Natural killer cell (primary cell): Measurements from ENCODE around the gene ABCA4. TPM values are rescaled to one million over a fixed set of nuclear protein-coding genes. Genes with fewer than 3 reads are reported as not detected.

Experiments used
- ATAC-seq, 3 donors: fragments of 150-1000 bp in 2 of 3; fragments of 200-7000 bp in 1 of 3; cut with Tn5 transposase; 1 replicate in 1 of 3; 2 replicates in 2 of 3; pipeline ENCODE4 v1.10.0; 2021; ENCODE audit warnings: mild to moderate bottlenecking in 2 of 3, moderate library complexity in 2 of 3
- DNase-seq, 2 donors: peaks; one replicate each; pipeline versions ENCODE4 v3.0.0 to v3.0.0-alpha.2; 2013 to 2021; ENCODE audit warnings: mixed read lengths in 1 of 2
- H3K27ac ChIP-seq: one replicate; pipeline ENCODE4 v1.5.1; 2013; ENCODE audit warnings: mild to moderate bottlenecking, low read length
- H3K27me3 ChIP-seq: one replicate; pipeline ENCODE4 v1.6.1; 2013; ENCODE audit warnings: low read length; ENCODE audit not compliant: control insufficient read depth, insufficient read depth
- H3K36me3 ChIP-seq: one replicate; pipeline ENCODE4 v1.6.1; 2013; ENCODE audit warnings: low read length; ENCODE audit not compliant: control insufficient read depth, insufficient read depth
- H3K4me1 ChIP-seq: one replicate; pipeline ENCODE4 v1.6.1; 2013; ENCODE audit warnings: low read length; ENCODE audit not compliant: control insufficient read depth, insufficient read depth
- H3K4me3 ChIP-seq: one replicate; pipeline ENCODE4 v1.5.1; 2013; ENCODE audit warnings: low read length
- H3K9me3 ChIP-seq: one replicate; pipeline ENCODE4 v1.6.1; 2013; ENCODE audit warnings: low read length; ENCODE audit not compliant: control insufficient read depth, insufficient read depth
- H3K27ac Mint-ChIP-seq, 2 donors: one replicate each; pipeline ENCODE4 v1.8.0; 2022; ENCODE audit warnings: mild to moderate bottlenecking in 2 of 2, mixed read lengths in 2 of 2, moderate library complexity in 1 of 2
- H3K27me3 Mint-ChIP-seq, 2 donors: one replicate each; pipeline ENCODE4 v1.8.0; 2022; ENCODE audit warnings: low read depth in 2 of 2, mixed read lengths in 2 of 2
- H3K36me3 Mint-ChIP-seq: one replicate; pipeline ENCODE4 v1.8.0; 2022; ENCODE audit warnings: mixed read lengths
- H3K4me1 Mint-ChIP-seq, 2 donors: one replicate each; pipeline ENCODE4 v1.8.0; 2022; ENCODE audit warnings: mixed read lengths in 2 of 2
- H3K4me3 Mint-ChIP-seq: one replicate; pipeline ENCODE4 v1.8.0; 2022; ENCODE audit warnings: mild to moderate bottlenecking, moderate library complexity, mixed read lengths
- H3K9me3 Mint-ChIP-seq, 2 donors: one replicate each; pipeline ENCODE4 v1.8.0; 2022; ENCODE audit warnings: mixed read lengths in 2 of 2
- WGBS: methylation state at CpG from one replicate; pipeline ENCODE4 v1.1.7; 2013; ENCODE audit warnings: missing lambda C conversion rate; ENCODE audit not compliant: insufficient coverage; 5-methylcytosine and 5-hydroxymethylcytosine counted together
- intact Hi-C: fragments of 100-400 bp; cut with micrococcal nuclease; formaldehyde crosslinking; loops from one replicate; pipeline ENCODE4 v1.14.2; 2022
- total RNA-seq, 4 donors: library from RNA; stranded (reverse); fragments of 120-200 nt in 1 of 4; gene quantifications; one replicate each; pipeline versions ENCODE4 v1.2.3 to v1.2.4, GENCODE V29; 2013 to 2022
- TF ChIP-seq, protein P1 (sequence below): fragments of 200-600 bp; IDR thresholded peaks from one replicate; pipeline ENCODE4 v1.8.0; 2022; ENCODE audit warnings: antibody characterized with exemption

ABCA4 gene
- total RNA-seq, 3 donors from 2014 or later (not counting 1 experiment from before 2014, with no cell fraction given), result 0.48 TPM; not detected in 2

DNA sequence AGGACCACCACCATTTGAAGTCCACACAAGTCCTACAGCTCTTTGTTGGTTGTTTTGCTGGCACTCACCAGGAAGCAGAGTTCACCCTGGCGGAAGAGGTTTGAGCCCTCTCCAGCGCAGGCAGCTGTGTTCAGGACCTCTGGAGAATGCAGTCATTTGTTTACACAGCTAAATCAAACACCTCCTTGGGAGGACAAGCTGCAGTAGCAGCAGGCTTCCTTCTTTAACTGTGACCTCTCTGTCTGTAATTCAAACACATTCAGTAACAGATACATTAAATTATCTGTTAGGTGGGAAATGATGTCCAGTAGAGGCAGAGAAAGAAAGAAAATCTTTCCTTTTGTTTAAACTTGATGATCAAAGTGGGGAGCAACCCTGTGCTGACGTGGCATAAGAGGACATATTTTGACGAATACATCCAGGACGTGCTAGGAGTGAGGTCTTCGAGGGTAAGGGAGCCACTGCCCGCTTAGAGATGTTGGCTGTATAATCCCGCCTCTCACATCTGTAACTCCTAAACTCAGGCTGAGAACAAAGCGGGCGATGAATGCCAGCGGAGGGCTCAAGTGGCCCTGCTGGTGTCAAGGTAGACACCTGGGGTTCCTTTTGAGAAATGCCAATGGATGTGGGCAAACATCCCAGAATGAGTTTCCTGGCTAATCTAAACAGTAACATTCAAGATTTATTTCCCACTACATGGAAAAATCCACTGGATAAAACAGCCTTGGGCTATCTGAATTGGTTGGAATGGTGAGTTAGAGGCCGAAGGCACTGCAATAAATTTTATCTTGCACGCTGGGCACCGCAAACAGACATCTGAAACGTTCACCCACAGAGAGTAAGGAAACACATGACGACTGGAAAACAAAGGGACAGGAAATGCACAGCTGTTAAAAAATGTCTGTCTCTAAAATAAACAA is 51.7 kb downstream of the ABCA4 start:
- no peak for ATAC-seq
- Histone ChIP-seq H3K27me3 (no peaks in the 10 kb centered on the region), H3K4me1 (peaks cover 10% of the 10 kb centered on the region), H3K36me3 (no peaks in the 10 kb centered on the region), H3K27ac (no peak overlapping the region), H3K4me3 (no peak overlapping the region), H3K9me3 (no peaks in the 10 kb centered on the region)
- Mint-ChIP-seq H3K9me3 (no peaks in the 10 kb centered on the region), H3K27ac (no peak overlapping the region), H3K4me3 (no peak overlapping the region), H3K27me3 (peaks cover 0 to under 1% of the 10 kb centered on the region in 2 donors), H3K4me1 (peaks cover 15 to 23% of the 10 kb centered on the region in 2 donors), H3K36me3 (no peaks in the 10 kb centered on the region)
- 67% methylated on average over 16 of the region's 16 CpGs for WGBS
- TF ChIP-seq, protein P1, sequence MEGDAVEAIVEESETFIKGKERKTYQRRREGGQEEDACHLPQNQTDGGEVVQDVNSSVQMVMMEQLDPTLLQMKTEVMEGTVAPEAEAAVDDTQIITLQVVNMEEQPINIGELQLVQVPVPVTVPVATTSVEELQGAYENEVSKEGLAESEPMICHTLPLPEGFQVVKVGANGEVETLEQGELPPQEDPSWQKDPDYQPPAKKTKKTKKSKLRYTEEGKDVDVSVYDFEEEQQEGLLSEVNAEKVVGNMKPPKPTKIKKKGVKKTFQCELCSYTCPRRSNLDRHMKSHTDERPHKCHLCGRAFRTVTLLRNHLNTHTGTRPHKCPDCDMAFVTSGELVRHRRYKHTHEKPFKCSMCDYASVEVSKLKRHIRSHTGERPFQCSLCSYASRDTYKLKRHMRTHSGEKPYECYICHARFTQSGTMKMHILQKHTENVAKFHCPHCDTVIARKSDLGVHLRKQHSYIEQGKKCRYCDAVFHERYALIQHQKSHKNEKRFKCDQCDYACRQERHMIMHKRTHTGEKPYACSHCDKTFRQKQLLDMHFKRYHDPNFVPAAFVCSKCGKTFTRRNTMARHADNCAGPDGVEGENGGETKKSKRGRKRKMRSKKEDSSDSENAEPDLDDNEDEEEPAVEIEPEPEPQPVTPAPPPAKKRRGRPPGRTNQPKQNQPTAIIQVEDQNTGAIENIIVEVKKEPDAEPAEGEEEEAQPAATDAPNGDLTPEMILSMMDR, result no peak
- intact Hi-C loops, result no loop called here
- DNase-seq, result no peak

DNA sequence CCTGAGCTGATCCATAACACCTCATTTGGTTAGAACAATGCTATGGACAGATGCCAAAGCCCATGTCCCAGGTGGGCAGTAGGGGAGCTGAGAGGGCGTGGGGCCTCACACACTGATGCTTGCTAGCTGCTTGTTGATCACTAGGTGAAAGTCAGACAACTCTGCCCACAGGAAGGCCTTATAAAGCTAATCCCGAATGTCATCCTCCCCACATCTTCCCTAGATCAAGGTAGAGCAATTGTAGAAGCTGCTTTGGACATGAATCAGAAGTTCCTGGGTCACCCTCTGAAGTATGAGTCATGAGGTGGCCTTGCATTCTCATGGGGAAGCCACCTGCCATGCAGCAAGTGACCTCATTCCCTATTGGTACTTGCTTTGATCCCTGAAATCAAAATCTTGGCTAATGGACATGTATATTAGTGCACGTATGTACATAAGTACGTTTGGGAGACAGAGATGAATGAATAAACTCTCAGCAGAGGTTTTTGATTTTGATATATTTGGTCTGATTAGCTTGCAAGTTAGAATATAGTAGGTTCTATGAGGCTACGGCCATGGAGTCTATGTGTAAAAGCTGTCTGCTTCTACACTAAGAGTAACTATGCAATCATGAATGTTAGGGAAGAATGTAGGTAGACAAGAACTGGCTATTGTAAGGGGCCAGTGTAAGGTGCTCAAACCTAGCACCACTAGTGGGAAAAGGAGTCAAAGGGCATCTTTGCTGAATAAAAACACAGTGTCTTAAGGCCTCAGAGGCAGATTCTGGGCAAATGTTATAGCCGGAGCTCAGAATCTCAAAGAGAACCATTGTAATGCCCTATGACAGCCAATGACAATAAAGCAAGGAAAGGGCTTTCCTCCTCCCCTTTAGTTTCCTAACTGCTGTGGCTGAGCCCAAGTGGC is 52.6 kb downstream of the ABCA4 start:
- Mint-ChIP-seq H3K36me3 (no peaks in the 10 kb centered on the region), H3K4me1 (peaks cover 14 to 22% of the 10 kb centered on the region in 2 donors), H3K4me3 (no peak overlapping the region), H3K9me3 (no peaks in the 10 kb centered on the region), H3K27me3 (peaks cover 2 to 3% of the 10 kb centered on the region in 2 donors), H3K27ac (no peak overlapping the region)
- ATAC-seq, result no peak
- H3K4me1 ChIP-seq, result peaks cover 7% of the 10 kb centered on the region
- DNase-seq, result no peak
- H3K36me3 ChIP-seq, result no peaks in the 10 kb centered on the region
- H3K9me3 ChIP-seq, result no peaks in the 10 kb centered on the region
- H3K27me3 ChIP-seq, result no peaks in the 10 kb centered on the region
- no peak overlapping the region for H3K27ac ChIP-seq
- H3K4me3 ChIP-seq, result no peak overlapping the region
- TF ChIP-seq, protein P1, result no peak
- 82% methylated on average over 6 of the region's 6 CpGs for WGBS
- intact Hi-C loops, result no loop called here

DNA sequence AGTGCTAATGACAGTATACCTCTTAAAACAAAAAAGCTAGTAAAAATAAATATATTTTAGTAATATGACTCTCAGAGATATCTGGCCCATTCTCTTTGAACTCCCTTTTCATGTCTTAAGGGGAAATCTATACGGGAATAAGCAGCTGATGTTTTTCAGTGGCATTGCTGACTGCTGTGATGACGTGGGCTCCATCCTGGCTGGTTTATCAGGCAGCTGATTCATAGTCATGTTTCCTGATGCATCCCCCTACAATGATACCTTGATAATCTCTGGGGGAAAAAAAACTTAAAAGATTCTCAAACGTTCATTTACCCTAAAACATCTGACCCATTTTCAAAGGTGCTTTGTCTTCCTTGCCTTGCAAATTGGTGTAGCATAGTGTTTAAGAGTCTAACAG is 53.8 kb downstream of the ABCA4 start:
- Histone ChIP-seq H3K27ac (no peak overlapping the region), H3K27me3 (no peaks in the 10 kb centered on the region), H3K4me3 (no peak overlapping the region), H3K36me3 (no peaks in the 10 kb centered on the region), H3K4me1 (no peaks in the 10 kb centered on the region), H3K9me3 (no peaks in the 10 kb centered on the region)
- DNase-seq, result no peak
- Mint-ChIP-seq H3K36me3 (no peaks in the 10 kb centered on the region), H3K4me3 (no peak overlapping the region), H3K4me1 (peaks cover 5 to 13% of the 10 kb centered on the region in 2 donors), H3K27ac (no peak overlapping the region), H3K9me3 (no peaks in the 10 kb centered on the region), H3K27me3 (peaks cover 5 to 12% of the 10 kb centered on the region in 2 donors)
- intact Hi-C loops, result no loop called here
- 71% methylated on average over 3 of the region's 3 CpGs for WGBS
- TF ChIP-seq, protein P1, result no peak
- no peak for ATAC-seq
